Measurements from ENCODE around the gene TTC3. TPM values are rescaled to one million over a fixed set of nuclear protein-coding genes. Genes with fewer than 3 reads are reported as not detected.

The TTC3 gene
- total and polyA plus RNA-seq, 2 of the 13 experiments (the other 11 are each of a cell fraction or from before 2014, with no cell fraction given) = 55.7 to 108 TPM

GRCh38 chr21:37082856-37083528 lies 9.9 kb downstream of the TTC3 start (continued):
- TF ChIP-seq, protein P1, sequence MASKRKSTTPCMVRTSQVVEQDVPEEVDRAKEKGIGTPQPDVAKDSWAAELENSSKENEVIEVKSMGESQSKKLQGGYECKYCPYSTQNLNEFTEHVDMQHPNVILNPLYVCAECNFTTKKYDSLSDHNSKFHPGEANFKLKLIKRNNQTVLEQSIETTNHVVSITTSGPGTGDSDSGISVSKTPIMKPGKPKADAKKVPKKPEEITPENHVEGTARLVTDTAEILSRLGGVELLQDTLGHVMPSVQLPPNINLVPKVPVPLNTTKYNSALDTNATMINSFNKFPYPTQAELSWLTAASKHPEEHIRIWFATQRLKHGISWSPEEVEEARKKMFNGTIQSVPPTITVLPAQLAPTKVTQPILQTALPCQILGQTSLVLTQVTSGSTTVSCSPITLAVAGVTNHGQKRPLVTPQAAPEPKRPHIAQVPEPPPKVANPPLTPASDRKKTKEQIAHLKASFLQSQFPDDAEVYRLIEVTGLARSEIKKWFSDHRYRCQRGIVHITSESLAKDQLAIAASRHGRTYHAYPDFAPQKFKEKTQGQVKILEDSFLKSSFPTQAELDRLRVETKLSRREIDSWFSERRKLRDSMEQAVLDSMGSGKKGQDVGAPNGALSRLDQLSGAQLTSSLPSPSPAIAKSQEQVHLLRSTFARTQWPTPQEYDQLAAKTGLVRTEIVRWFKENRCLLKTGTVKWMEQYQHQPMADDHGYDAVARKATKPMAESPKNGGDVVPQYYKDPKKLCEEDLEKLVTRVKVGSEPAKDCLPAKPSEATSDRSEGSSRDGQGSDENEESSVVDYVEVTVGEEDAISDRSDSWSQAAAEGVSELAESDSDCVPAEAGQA (IDR thresholded peaks at IDR 0.05; ENCODE audit: low read depth) = no peak
- TF ChIP-seq, protein P1 (CRISPR knock-in tag; IDR thresholded peaks at IDR 0.05; ENCODE audit: borderline replicate concordance) = no peak
- TF ChIP-seq RARA (CRISPR knock-in tag; IDR thresholded peaks at IDR 0.05) = peak; percentile 73
- TF ChIP-seq, protein P2, sequence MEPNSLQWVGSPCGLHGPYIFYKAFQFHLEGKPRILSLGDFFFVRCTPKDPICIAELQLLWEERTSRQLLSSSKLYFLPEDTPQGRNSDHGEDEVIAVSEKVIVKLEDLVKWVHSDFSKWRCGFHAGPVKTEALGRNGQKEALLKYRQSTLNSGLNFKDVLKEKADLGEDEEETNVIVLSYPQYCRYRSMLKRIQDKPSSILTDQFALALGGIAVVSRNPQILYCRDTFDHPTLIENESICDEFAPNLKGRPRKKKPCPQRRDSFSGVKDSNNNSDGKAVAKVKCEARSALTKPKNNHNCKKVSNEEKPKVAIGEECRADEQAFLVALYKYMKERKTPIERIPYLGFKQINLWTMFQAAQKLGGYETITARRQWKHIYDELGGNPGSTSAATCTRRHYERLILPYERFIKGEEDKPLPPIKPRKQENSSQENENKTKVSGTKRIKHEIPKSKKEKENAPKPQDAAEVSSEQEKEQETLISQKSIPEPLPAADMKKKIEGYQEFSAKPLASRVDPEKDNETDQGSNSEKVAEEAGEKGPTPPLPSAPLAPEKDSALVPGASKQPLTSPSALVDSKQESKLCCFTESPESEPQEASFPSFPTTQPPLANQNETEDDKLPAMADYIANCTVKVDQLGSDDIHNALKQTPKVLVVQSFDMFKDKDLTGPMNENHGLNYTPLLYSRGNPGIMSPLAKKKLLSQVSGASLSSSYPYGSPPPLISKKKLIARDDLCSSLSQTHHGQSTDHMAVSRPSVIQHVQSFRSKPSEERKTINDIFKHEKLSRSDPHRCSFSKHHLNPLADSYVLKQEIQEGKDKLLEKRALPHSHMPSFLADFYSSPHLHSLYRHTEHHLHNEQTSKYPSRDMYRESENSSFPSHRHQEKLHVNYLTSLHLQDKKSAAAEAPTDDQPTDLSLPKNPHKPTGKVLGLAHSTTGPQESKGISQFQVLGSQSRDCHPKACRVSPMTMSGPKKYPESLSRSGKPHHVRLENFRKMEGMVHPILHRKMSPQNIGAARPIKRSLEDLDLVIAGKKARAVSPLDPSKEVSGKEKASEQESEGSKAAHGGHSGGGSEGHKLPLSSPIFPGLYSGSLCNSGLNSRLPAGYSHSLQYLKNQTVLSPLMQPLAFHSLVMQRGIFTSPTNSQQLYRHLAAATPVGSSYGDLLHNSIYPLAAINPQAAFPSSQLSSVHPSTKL (CRISPR knock-in tag; IDR thresholded peaks at IDR 0.05) = peak; percentile 93
- no peak for TF ChIP-seq PRDM10 (CRISPR knock-in tag; IDR thresholded peaks at IDR 0.05; ENCODE audit: low read depth)
- no peak for TF ChIP-seq NONO (IDR thresholded peaks at IDR 0.05)
- TF ChIP-seq NONO (CRISPR knock-in tag; conservative IDR thresholded peaks at IDR 0.05) = peak; percentile 63; the same call in 1 of the 2 replicates
- TF ChIP-seq, protein P3, sequence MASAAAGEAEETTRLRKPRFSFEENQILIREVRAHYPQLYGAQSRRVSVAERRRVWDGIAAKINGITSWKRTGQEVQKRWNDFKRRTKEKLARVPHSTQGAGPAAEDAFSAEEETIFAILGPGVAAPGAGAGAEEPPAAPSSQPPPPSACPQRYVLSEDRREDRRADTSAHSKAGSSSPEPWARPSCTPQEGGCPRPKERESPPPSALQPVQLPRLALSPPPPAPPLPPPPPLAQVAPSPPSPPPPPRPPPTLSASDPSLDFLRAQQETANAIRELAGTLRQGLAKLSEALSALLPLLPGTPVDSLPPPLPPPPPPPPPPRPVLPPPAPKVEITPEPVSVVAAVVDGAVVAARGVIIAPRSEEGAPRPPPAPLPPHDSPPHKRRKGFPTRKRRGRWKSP (CRISPR knock-in tag; IDR thresholded peaks at IDR 0.05) = 0 out of 2 replicates have a peak, but pooled peaks have one; percentile 29
- TF ChIP-seq ZNF678 (CRISPR knock-in tag; IDR thresholded peaks at IDR 0.05) = no peak
- no peak for TF ChIP-seq EZH2 (conservative IDR thresholded peaks at IDR 0.05; ENCODE audit: low read depth, low read length)
- no peak for TF ChIP-seq ZNF484 (CRISPR knock-in tag; IDR thresholded peaks at IDR 0.05; ENCODE audit: borderline replicate concordance, low read depth)
- peak; percentile 66 for TF ChIP-seq ZGPAT (CRISPR knock-in tag; IDR thresholded peaks at IDR 0.05)

All from HepG2 (cell line).